Measurements from ENCODE around the gene PACSIN2.

Gene PACSIN2

DNA sequence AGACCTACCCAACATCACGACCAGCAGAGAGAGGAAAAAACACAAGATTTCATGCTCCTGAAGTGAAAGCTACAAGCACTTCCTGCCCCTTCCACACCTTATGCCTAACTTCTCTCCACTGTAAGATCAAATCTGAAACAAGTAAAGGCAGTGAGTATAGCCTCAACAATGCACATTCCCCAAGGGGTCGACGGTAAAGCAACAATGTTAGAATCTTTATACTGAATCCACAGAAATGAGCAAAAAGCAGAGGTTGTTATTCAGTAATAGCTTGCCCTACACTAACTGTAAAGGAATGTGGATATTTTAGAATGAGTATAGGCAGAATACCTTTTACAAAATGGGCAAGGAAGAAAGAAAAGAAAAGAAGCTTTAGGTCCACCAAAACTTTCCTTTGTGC is 173.5 kb downstream of the PACSIN2 start:
- in situ Hi-C loops (cut with HindIII; ENCODE audit: low sequenced_read_pairs) = no loop called here

DNA sequence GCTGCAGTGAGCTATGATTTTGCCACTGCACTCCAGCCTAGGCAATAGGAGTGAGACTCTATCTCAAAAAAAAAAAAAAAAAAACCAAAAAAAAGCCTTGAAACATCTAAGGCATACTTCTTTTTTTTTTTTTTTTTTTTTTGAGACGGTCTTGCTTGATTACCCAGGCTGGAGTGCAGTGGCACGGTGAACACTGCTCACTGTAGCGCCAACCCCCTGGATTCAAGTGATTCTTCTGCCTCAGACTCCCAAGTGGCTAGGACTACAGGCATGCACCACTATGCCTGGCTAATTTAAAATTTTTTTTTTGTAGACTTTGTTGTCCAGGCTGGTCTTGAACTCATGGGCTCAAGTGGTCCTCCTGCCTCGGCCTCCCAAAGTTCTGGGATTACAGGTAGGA is 177.4 kb downstream of the PACSIN2 start:
- in situ Hi-C loops (cut with HindIII; ENCODE audit: low sequenced_read_pairs) = no loop called here

DNA sequence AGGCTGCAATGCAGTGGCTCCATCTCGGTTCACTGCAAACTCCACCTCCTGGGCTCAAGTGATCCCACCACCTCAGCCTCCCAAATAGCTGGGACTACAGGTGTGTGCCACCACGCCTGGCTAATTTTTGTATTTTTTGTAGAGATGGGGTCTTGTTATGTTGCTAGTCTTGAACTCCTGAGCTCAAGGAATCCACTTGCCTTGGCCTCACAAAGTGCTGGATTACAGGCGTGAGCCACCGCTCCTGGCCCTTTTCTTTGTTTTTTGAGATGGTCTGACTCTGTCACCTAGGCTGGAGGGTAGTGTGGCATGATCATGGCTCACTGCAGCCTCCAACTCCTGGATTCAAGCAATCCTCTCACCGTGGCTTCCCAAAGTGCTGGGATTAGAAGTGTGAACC is 178.9 kb downstream of the PACSIN2 start:
- in situ Hi-C loops (cut with HindIII; ENCODE audit: low sequenced_read_pairs) = no loop called here

DNA sequence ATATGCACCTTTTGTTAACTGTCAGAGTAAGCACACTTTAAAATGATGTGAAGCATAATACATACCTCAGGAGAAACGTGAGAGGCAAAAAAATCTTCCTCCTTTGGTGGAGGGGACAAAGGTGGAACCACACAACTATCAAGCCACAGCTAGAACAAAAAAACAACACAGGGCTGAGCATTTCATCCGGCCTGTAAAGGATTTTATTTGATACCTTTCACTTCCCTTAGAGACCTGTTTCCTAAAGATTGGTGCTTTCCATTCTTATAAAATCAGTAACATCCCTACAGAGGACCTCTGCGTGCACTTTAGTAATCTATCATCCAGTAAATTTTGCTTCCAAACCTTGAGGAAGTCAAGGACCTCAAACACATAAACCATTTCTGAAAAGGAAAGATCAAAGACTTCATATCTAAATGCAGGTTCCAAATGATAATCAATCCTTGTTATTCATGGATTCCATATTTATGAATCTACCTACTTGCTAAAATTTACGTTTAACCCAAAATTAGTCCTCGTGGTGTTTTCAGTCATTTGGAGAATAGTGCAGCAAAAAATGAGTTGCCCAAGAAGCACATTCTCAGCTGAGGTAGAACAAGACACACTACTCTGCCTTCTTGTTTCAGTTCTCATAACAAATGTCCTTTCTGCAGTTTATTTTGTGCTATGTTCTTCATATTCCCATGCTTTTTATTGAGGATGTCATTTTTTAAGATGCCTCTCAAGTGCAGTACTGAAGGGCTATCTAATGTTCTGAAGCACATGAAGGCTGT is 180.6 kb downstream of the PACSIN2 start:
- in situ Hi-C loops (cut with HindIII; ENCODE audit: low sequenced_read_pairs) = no loop called here

DNA sequence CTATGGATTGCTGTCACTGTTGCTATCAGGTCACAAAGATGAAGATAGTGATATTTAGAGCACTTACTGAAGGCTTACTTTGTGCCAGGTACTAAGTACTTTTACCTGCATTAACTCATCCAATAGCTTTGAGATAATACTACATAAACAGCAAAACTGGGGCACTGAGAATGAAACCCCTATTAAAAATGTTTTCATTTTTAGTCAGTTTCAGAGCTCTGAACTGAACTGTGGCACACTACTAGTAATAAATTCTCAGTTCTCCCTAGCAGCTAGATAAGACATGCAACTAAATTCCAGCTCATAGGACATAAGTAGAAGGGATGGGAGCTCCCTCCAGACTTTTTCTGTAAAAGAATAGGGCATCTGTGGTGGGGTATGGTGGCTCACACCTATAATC is 181.8 kb downstream of the PACSIN2 start:
- in situ Hi-C loops (cut with HindIII; ENCODE audit: low sequenced_read_pairs) = no loop called here

DNA sequence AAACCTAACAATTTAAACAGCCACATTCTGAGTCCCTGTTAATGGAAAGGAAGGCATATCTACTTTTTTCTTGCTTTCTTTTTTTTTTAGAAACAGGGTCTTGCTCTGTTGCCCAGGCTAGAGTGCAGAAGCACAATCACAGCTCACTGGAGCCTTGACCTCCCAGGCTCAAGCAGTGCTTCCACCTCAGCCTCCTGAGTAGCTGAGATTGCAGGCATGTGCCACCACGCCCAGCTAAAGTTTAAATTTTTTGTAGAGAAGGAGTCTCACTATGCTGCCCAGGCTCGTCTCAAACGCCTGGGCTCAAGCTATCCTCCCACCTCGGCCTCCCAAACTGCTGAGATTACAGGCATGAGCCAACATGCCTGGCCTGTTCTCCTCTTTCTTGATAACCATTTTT is 183.2 kb downstream of the PACSIN2 start:
- in situ Hi-C loops (cut with HindIII; ENCODE audit: low sequenced_read_pairs) = no loop called here

DNA sequence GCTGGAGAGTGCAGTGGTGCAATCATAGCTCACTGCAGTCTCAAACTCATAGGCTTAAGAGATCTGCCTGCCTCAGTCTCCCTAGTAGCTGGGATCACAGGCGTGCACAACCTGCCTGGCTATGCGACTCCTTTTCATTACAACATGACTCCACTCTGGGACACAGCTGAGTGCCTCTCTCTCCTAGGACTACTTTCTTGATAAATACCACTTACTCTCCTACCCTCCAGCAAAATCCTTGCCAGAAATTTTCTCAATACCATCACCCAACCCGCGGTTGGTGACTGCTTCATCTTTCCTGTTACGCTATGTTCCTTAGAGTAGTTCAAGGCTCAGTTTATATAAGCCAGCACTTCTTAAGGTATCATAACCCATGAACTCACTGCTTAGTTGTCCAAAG is 184.8 kb downstream of the PACSIN2 start:
- in situ Hi-C loops (cut with HindIII; ENCODE audit: low sequenced_read_pairs) = no loop called here

DNA sequence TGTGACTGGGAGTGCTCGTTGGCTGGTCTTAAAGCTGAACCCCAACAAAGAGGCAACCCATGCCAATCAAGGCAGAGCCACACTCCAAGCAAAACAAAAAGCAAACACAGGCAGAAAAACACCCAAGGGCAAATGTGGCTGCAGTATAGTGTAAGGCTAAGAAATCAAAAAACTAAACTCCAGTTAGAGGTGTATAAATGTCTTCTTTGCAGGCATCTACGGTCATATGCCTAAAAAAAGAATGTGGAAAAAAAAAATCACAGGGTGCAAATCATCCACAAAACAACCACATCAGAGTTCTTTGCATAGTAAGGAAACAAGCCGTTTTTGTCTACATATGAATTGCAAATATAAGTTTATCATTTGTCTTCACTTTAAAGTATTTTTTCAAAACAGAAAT is 185.6 kb downstream of the PACSIN2 start:
- in situ Hi-C loops (cut with HindIII; ENCODE audit: low sequenced_read_pairs) = no loop called here

DNA sequence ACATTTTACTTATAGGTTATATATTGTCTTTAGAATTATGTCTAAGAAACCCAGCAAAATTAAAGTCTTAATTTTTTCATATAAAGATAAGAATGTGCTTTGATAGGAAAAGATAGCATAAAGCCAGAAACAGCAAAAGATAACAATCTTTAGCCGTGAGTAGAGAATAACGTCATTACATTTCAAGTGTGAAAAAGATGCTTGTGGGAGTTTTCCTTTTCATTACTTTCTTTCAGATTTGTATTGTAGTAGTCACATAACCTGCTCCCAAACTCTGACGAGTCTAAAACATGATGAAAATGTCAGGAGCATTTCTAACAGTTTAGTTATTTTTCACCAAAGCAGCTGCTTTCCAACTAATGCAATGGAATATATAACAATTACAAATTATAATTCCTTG is 189.2 kb downstream of the PACSIN2 start:
- in situ Hi-C loops (cut with HindIII; ENCODE audit: low sequenced_read_pairs) = no loop called here

DNA sequence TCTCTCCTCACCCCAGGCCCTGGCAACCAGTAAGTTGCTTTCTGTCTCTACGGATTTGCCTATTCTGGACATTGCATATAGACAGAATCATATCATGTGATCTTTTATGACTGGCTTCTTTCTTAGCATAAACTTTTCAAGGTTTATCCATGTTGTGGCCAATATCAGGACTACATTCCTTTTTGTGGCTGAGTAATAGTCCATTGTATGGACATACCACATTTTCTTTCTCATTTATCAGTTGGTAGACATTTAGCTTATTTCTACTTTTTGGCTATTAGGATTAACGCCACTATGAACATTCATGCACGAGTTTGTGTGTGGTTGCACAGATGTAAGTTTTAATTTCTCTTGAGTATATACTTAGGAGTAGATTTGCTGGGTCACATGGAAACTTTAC is 193.6 kb downstream of the PACSIN2 start:
- in situ Hi-C loops (cut with HindIII; ENCODE audit: low sequenced_read_pairs) = loop anchor here (25.0 kb wide), 1 partner anchor 159 kb away; no protein-coding TSS in a partner anchor

DNA sequence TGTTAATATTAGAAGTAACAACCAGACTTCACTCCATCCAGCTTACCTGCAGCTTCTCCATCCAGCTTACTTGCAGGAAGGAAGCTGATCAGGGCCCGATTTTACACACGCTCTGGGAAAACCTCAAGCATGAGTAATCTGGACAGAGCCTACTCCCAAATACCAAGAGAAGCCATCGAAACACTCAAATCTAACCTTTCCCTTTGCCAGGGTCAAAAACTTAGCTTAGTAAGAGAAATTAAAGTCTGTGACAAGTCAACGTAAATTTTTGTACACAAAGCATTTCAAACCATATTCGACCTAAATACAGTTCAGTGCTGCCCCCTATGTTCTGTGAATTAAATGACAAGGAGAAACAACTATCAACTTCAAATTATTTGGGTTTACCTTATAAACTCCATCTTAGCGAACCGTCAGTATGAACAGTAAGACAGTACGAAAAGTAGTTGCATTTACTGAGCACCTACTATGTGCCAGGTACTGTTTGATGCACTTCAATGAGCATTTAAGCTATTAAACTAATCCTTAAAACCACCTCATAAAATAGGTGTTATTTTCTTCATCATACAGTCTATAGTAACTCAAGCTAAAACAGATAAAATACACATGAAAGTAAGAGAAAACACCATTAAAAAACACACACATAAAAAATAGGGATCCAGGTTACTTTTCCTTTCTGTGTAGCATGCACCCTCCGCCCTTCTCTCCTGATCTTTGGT is 194.7 kb downstream of the PACSIN2 start:
- in situ Hi-C loops (cut with HindIII; ENCODE audit: low sequenced_read_pairs) = loop anchor here (25.0 kb wide), 1 partner anchor 158 kb away; no protein-coding TSS in a partner anchor

All from endothelial cell of hepatic sinusoid (primary cell).